Measurements from ENCODE around the gene PLCD3. TPM values are rescaled to one million over a fixed set of nuclear protein-coding genes. Genes with fewer than 3 reads are reported as not detected.

PLCD3 gene
- total RNA-seq, 1 experiment from 2014 or later, result 55.8 TPM

- Mint-ChIP-seq H3K4me1 (peaks cover 7% of the 10 kb centered on the region), H3K36me3 (peaks cover 67% of the 10 kb centered on the region), H3K27me3 (ENCODE audit: low read depth) (no peaks in the 10 kb centered on the region), H3K27ac (no peak overlapping the region), H3K9me3 (no peaks in the 10 kb centered on the region), H3K4me3 (no peak overlapping the region)
- TF ChIP-seq GRHL2 (CRISPR knock-in tag; IDR thresholded peaks at IDR 0.05; ENCODE audit: insufficient replicate concordance, severe bottlenecking), result no peak
- no peak for TF ChIP-seq GABPB1 (CRISPR knock-in tag; IDR thresholded peaks at IDR 0.05)
- no peak for TF ChIP-seq ZNF263 (CRISPR knock-in tag; IDR thresholded peaks at IDR 0.05; ENCODE audit: low read depth)
- TF ChIP-seq MXD4 (CRISPR knock-in tag; IDR thresholded peaks at IDR 0.05; ENCODE audit: borderline replicate concordance), result no peak
- no peak for TF ChIP-seq ARID4B (CRISPR knock-in tag; IDR thresholded peaks at IDR 0.05; ENCODE audit: borderline replicate concordance)
- TF ChIP-seq ATF3 (CRISPR knock-in tag; conservative IDR thresholded peaks at IDR 0.05), result no peak
- no peak for TF ChIP-seq IRF2 (CRISPR knock-in tag; IDR thresholded peaks at IDR 0.05; ENCODE audit: borderline replicate concordance, low read depth)
- no peak for TF ChIP-seq IRF1 (CRISPR knock-in tag; IDR thresholded peaks at IDR 0.05)
- CTCF ChIA-PET, result interaction anchor here (0.6 to 4.0 kb wide), 3 partner anchors 12 to 177 kb away, joined by 3 to 28 read pairs (median 4); no protein-coding TSS in a partner anchor
- no peak for DNase-seq (ENCODE audit: low spot score)
- POLR2A ChIA-PET, result no interaction called here
- no peak for ATAC-seq
Observed at GRCh38 chr17:45087978-45088377, 44.3 kb downstream of the PLCD3 start.

GRCh38 chr17:45087504-45087975 lies 44.8 kb downstream of the PLCD3 start:
- ChIA-PET POLR2A (no interaction called here), CTCF (interaction anchor here (0.6 to 4.0 kb wide), 4 partner anchors 12 to 176 kb away, joined by 3 to 28 read pairs (median 4); partner anchors contain the start of gene ACBD4)
- no peak for ATAC-seq
- Mint-ChIP-seq H3K27ac (no peak overlapping the region), H3K9me3 (no peaks in the 10 kb centered on the region), H3K4me1 (peaks cover 7% of the 10 kb centered on the region), H3K36me3 (peaks cover 65% of the 10 kb centered on the region), H3K4me3 (no peak overlapping the region), H3K27me3 (ENCODE audit: low read depth) (no peaks in the 10 kb centered on the region)
- TF ChIP-seq ZNF425 (CRISPR knock-in tag; conservative IDR thresholded peaks at IDR 0.05) (no peak), FOXP1 (CRISPR knock-in tag; IDR thresholded peaks at IDR 0.05; ENCODE audit: borderline replicate concordance) (no peak), SOX15 (CRISPR knock-in tag; IDR thresholded peaks at IDR 0.05) (no peak), ZNF396 (CRISPR knock-in tag; IDR thresholded peaks at IDR 0.05; ENCODE audit: borderline replicate concordance) (no peak), CDX4 (CRISPR knock-in tag; IDR thresholded peaks at IDR 0.05; ENCODE audit: borderline replicate concordance) (no peak)
- no peak for DNase-seq (ENCODE audit: low spot score)

Measured in WTC11 (cell line).